Measurements from ENCODE around the gene PARVA.

The PARVA gene

DNA sequence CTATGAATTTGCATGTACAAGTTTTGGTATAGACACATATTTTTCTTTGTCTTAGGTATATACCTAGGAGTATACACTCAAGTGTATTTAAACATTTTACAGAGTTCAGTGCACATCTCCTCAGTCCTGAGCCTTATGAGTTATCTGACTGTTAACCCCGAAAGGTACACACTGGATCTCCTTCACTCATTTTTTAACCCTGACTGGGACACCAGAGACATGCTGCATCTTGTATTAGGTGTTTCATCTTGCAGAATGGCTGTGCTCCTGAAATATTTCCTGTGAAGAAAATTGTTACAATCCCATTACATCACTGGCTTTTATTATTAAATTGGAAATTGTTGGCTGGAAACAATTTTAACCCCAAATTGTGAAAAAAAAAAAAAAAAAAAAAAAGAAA, 15.3 kb downstream of the PARVA start:
- Histone ChIP-seq H3K9me3 (ENCODE audit: control insufficient read depth, insufficient read depth, low read depth, low read length) (peaks cover 19% of the 10 kb centered on the region), H3K27me3 (ENCODE audit: control insufficient read depth, insufficient read depth, low read length) (no peaks in the 10 kb centered on the region), H3K36me3 (ENCODE audit: control insufficient read depth, insufficient read depth, low read length) (no peaks in the 10 kb centered on the region), H3K27ac (ENCODE audit: low read depth, low read length) (no peak overlapping the region), H3K9ac (ENCODE audit: low read length) (no peak overlapping the region), H3K4me1 (ENCODE audit: control insufficient read depth, insufficient read depth, low read length) (peaks cover 5% of the 10 kb centered on the region; the same call in 1 of the 2 replicates), H3K4me3 (ENCODE audit: low read depth, low read length) (no peak overlapping the region)

DNA sequence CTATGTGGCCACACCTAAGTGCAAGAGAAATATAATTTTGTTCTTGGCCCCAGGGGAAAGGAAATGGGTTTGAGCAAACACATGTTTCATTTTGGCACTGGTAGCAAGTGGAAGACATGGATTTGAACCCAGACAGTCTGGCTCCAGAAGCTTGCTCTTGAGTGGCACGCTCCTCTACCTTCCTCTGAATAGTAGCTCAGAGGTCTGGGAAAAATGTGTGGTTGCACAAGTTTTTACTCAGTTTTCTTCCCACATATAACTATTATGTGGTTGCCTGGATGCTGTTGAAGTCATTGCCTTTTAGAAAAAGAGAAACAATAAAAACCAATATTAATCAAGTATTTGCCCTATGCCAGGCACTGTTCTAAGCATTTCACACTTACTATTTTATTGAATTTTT, 16.3 kb downstream of the PARVA start:
- Histone ChIP-seq H3K9me3 (ENCODE audit: control insufficient read depth, insufficient read depth, low read depth, low read length) (peaks cover 19% of the 10 kb centered on the region), H3K36me3 (ENCODE audit: control insufficient read depth, insufficient read depth, low read length) (no peaks in the 10 kb centered on the region), H3K4me3 (ENCODE audit: low read depth, low read length) (no peak overlapping the region), H3K4me1 (ENCODE audit: control insufficient read depth, insufficient read depth, low read length) (peaks cover 5% of the 10 kb centered on the region; the same call in 1 of the 2 replicates), H3K9ac (ENCODE audit: low read length) (no peak overlapping the region), H3K27me3 (ENCODE audit: control insufficient read depth, insufficient read depth, low read length) (no peaks in the 10 kb centered on the region), H3K27ac (ENCODE audit: low read depth, low read length) (no peak overlapping the region)

DNA sequence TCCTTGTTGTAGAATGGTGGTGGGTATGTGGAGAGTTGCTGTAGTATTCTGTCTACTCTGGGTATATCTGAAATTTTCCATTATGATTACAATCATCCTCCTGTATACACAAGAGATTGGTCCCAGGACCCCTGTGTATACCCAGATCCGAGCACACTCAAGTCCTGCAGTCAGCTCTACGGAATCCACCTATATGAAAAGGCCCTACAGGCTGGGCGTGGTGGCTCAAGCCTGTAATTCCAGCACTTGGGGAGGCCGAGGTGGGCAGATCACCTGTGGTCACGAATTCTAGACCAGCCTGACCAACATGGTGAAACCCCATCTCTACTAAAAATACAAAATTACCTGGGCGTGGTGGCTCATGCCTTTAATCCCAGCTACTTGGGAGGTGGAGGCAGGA, 17.2 kb downstream of the PARVA start:
- Histone ChIP-seq H3K9me3 (ENCODE audit: control insufficient read depth, insufficient read depth, low read depth, low read length) (peaks cover 19% of the 10 kb centered on the region), H3K36me3 (ENCODE audit: control insufficient read depth, insufficient read depth, low read length) (no peaks in the 10 kb centered on the region), H3K27ac (ENCODE audit: low read depth, low read length) (no peak overlapping the region), H3K4me1 (ENCODE audit: control insufficient read depth, insufficient read depth, low read length) (peaks cover 2% of the 10 kb centered on the region; the same call in 1 of the 2 replicates), H3K27me3 (ENCODE audit: control insufficient read depth, insufficient read depth, low read length) (no peaks in the 10 kb centered on the region), H3K4me3 (ENCODE audit: low read depth, low read length) (no peak overlapping the region), H3K9ac (ENCODE audit: low read length) (no peak overlapping the region)

DNA sequence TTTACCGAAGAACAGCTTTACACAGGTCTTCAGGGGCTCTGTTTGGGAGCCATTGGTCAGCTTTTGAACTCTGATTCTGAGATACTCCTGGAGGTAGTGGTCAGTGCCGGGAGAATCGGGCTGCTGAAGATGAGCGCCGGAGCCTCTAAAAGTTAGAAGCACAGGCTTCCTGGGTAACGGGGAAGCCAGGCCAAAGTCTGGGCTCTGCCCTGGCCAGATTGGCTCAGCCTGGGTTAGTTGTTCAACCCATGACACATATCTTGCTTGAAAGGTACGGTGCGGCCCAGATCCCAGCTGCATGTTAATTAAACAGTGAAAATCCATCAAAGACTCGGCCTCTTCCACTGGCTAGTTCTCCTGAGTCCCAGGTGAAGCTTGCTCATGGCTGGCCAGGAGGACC, 18.0 kb downstream of the PARVA start:
- H3K27ac ChIP-seq (ENCODE audit: low read depth, low read length) = no peak overlapping the region
- no peaks in the 10 kb centered on the region for H3K36me3 ChIP-seq (ENCODE audit: control insufficient read depth, insufficient read depth, low read length)
- no peak overlapping the region for H3K4me3 ChIP-seq (ENCODE audit: low read depth, low read length)
- H3K27me3 ChIP-seq (ENCODE audit: control insufficient read depth, insufficient read depth, low read length) = no peaks in the 10 kb centered on the region
- no peak overlapping the region for H3K9ac ChIP-seq (ENCODE audit: low read length)
- peaks cover 19% of the 10 kb centered on the region for H3K9me3 ChIP-seq (ENCODE audit: control insufficient read depth, insufficient read depth, low read depth, low read length)
- no peaks in the 10 kb centered on the region for H3K4me1 ChIP-seq (ENCODE audit: control insufficient read depth, insufficient read depth, low read length)

DNA sequence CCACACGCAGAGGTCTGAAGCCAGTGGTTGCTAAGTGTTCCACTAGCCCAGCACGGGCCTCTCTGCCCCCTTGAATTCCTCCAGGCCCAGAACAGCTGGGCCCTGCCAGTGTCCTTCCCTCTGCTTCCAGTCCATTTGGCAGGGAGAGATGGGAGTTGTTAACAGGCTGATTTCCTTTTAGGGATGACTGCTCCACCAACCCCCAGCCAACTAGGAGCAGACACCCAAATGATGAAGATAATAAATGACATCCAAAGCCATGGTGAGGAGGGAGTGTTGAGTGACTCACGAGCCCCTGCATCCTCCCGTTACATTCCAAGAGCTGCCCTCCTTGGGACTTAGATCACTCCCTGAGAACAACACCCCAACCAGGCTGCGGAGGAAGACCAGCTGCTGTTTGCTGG, 20.6 kb downstream of the PARVA start:
- Histone ChIP-seq H3K27me3 (ENCODE audit: control insufficient read depth, insufficient read depth, low read length) (no peaks in the 10 kb centered on the region), H3K9me3 (ENCODE audit: control insufficient read depth, insufficient read depth, low read depth, low read length) (peaks cover 18% of the 10 kb centered on the region), H3K4me1 (ENCODE audit: control insufficient read depth, insufficient read depth, low read length) (peaks cover 7% of the 10 kb centered on the region), H3K27ac (ENCODE audit: low read depth, low read length) (no peak overlapping the region), H3K4me3 (ENCODE audit: low read depth, low read length) (no peak overlapping the region), H3K9ac (ENCODE audit: low read length) (no peak overlapping the region), H3K36me3 (ENCODE audit: control insufficient read depth, insufficient read depth, low read length) (no peaks in the 10 kb centered on the region)

DNA sequence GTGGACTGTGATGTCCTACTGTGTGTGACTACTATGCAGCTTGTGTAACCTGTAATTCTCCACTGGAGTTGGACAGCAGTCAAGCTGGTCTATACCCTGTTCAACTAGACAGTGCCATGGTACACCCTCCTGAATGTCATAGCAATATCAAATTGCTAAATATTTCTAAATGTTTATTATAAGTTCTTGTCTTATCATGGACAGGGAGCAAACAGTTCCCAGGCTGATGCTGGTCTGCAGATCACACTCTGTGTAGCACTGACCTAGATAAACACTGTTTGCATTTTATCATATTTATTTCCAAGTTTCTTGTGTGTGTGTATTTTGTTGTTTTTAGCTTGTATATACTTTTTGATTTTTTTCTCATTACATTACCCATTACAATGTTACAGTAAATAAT, 22.0 kb downstream of the PARVA start:
- H3K27ac ChIP-seq (ENCODE audit: low read depth, low read length) = no peak overlapping the region
- H3K4me3 ChIP-seq (ENCODE audit: low read depth, low read length) = no peak overlapping the region
- H3K36me3 ChIP-seq (ENCODE audit: control insufficient read depth, insufficient read depth, low read length) = no peaks in the 10 kb centered on the region
- peaks cover 10% of the 10 kb centered on the region for H3K4me1 ChIP-seq (ENCODE audit: control insufficient read depth, insufficient read depth, low read length)
- H3K9ac ChIP-seq (ENCODE audit: low read length) = no peak overlapping the region
- H3K9me3 ChIP-seq (ENCODE audit: control insufficient read depth, insufficient read depth, low read depth, low read length) = peaks cover 11% of the 10 kb centered on the region
- no peaks in the 10 kb centered on the region for H3K27me3 ChIP-seq (ENCODE audit: control insufficient read depth, insufficient read depth, low read length)

DNA sequence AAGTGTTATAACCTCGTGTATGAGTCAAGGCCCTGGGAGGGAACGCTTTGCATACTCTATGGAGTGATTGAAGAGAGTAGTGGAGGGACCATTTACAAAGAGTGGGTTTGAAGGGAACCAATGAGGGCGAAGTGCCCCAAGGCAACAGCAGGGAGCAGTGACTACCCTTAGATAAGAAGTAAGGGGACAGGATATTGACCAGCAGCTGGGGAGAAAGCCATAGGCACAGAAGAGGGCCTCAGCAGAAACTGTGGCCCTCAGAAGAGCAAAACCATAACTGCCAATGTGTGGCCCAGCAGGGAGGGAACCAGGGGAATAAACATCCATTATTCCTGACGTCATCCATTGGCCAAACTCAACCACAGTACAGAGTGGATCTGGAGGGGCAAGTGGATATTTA, 24.7 kb downstream of the PARVA start:
- Histone ChIP-seq H3K9ac (ENCODE audit: low read length) (no peak overlapping the region), H3K4me3 (ENCODE audit: low read depth, low read length) (no peak overlapping the region), H3K9me3 (ENCODE audit: control insufficient read depth, insufficient read depth, low read depth, low read length) (0 out of 2 replicates have a peak, but pooled peaks cover 4% of the 10 kb centered on the region), H3K27ac (ENCODE audit: low read depth, low read length) (no peak overlapping the region), H3K4me1 (ENCODE audit: control insufficient read depth, insufficient read depth, low read length) (peaks cover 10% of the 10 kb centered on the region), H3K36me3 (ENCODE audit: control insufficient read depth, insufficient read depth, low read length) (no peaks in the 10 kb centered on the region), H3K27me3 (ENCODE audit: control insufficient read depth, insufficient read depth, low read length) (no peaks in the 10 kb centered on the region)

DNA sequence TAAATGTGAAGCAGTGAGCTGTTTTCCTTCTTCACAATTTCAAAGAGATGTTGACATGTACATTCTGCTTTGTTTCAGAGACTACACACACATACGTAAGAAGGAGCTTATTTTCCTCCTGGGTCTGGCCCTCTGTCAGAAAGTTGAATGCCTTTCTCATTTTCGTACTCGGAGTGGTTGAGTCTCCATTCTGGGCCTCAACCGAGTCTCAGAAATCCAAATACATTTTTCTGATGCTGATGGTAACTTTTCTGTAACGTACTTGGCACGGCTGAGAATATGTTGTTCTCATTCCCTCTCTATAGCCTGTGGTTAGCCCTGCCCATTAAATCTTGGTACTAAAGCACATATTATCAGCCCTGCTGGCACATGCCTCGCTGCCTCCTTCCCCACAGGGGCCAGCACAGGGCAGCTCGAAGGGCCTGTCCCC, 25.3 kb downstream of the PARVA start:
- 0 out of 2 replicates have a peak, but pooled peaks cover 4% of the 10 kb centered on the region for H3K9me3 ChIP-seq (ENCODE audit: control insufficient read depth, insufficient read depth, low read depth, low read length)
- H3K27ac ChIP-seq (ENCODE audit: low read depth, low read length) = no peak overlapping the region
- no peak overlapping the region for H3K9ac ChIP-seq (ENCODE audit: low read length)
- no peaks in the 10 kb centered on the region for H3K27me3 ChIP-seq (ENCODE audit: control insufficient read depth, insufficient read depth, low read length)
- no peak overlapping the region for H3K4me3 ChIP-seq (ENCODE audit: low read depth, low read length)
- no peaks in the 10 kb centered on the region for H3K36me3 ChIP-seq (ENCODE audit: control insufficient read depth, insufficient read depth, low read length)
- H3K4me1 ChIP-seq (ENCODE audit: control insufficient read depth, insufficient read depth, low read length) = peaks cover 10% of the 10 kb centered on the region

DNA sequence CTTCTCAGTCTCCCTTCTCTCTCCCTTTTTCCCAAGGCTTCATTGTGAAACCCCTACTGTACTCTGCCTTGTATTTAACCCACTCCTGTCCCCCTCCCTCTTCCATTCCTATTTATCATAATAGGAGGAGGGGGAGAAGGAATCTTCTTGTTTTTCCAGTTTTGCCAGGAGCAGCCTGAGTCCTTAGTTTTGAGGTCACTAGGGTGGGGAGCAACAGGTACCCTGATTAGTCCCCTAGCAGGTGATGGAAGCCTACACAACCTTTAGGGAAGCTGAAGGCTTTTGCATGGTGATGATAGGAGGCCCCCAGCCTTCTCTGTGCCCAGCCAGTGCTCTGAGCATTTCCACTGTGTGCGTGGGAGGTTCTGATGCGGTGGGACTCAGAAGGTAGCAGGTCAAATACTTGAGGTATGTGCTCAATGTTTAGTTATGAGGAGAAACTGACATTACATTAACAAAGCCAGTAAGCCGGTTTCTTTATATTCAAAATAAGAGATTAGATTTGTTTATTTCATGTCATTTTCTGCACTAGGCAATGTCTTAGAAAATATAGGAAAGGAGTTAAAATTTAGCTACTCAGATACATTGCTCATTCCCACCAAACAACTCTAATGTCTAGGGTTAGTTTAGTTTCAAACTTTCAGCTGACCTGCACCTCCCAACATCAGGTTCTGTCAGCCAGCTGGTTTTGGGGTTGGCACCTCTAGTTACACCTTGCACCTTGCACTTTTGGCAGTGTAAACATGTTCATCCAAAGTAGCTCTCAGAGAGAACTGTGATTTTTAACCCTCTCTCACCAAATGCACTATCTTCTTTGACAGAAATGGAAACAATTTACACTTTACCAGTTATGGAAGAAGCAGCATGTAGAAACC, 26.0 kb downstream of the PARVA start:
- H3K27ac ChIP-seq (ENCODE audit: low read depth, low read length) = no peak overlapping the region
- no peaks in the 10 kb centered on the region for H3K36me3 ChIP-seq (ENCODE audit: control insufficient read depth, insufficient read depth, low read length)
- no peak overlapping the region for H3K9ac ChIP-seq (ENCODE audit: low read length)
- H3K4me1 ChIP-seq (ENCODE audit: control insufficient read depth, insufficient read depth, low read length) = peaks cover 10% of the 10 kb centered on the region
- H3K4me3 ChIP-seq (ENCODE audit: low read depth, low read length) = no peak overlapping the region
- H3K9me3 ChIP-seq (ENCODE audit: control insufficient read depth, insufficient read depth, low read depth, low read length) = 0 out of 2 replicates have a peak, but pooled peaks cover 4% of the 10 kb centered on the region
- H3K27me3 ChIP-seq (ENCODE audit: control insufficient read depth, insufficient read depth, low read length) = no peaks in the 10 kb centered on the region

DNA sequence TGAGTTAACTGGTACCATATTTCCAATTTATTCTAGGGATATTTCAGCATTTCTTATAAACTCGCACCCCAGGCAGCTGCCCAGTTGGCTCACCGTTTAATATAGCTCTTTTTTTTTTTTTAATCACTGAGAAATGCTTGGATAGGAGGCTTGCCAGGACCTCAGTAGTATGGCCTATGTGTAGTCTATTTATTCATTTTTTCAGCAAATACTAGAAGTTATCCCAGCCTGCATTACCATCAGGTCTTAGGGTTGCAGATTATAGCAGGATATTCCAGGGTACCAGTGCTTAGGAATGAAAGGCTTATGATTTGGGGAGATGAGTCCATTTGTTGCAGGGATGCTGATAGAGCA, 26.6 kb downstream of the PARVA start:
- Histone ChIP-seq H3K4me3 (ENCODE audit: low read depth, low read length) (no peak overlapping the region), H3K9ac (ENCODE audit: low read length) (no peak overlapping the region), H3K9me3 (ENCODE audit: control insufficient read depth, insufficient read depth, low read depth, low read length) (0 out of 2 replicates have a peak, but pooled peaks cover 4% of the 10 kb centered on the region), H3K27me3 (ENCODE audit: control insufficient read depth, insufficient read depth, low read length) (no peaks in the 10 kb centered on the region), H3K27ac (ENCODE audit: low read depth, low read length) (no peak overlapping the region), H3K4me1 (ENCODE audit: control insufficient read depth, insufficient read depth, low read length) (peaks cover 10% of the 10 kb centered on the region), H3K36me3 (ENCODE audit: control insufficient read depth, insufficient read depth, low read length) (no peaks in the 10 kb centered on the region)

DNA sequence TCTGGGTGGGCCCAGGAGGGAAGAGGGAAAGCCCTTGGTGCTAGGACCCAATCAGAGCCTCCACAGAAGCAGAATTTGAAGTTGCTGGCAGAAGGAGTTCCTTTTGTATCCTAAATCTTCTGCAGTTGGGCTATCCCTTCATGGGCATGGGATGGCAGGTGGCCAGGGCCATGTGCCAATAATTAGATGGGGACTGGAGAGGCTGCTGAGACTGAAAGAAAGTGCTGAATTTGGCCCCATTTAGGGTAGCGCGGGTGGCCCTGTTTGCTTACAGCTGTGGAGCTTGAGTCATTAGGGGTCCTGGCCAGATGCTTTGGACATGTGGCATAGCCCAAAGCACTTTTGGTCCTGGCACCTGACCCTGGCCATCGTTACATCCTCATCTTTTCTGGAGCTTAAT, 27.1 kb downstream of the PARVA start:
- Histone ChIP-seq H3K4me3 (ENCODE audit: low read depth, low read length) (no peak overlapping the region), H3K9me3 (ENCODE audit: control insufficient read depth, insufficient read depth, low read depth, low read length) (0 out of 2 replicates have a peak, but pooled peaks cover 4% of the 10 kb centered on the region), H3K27me3 (ENCODE audit: control insufficient read depth, insufficient read depth, low read length) (no peaks in the 10 kb centered on the region), H3K27ac (ENCODE audit: low read depth, low read length) (no peak overlapping the region), H3K9ac (ENCODE audit: low read length) (no peak overlapping the region), H3K4me1 (ENCODE audit: control insufficient read depth, insufficient read depth, low read length) (peaks cover 11% of the 10 kb centered on the region), H3K36me3 (ENCODE audit: control insufficient read depth, insufficient read depth, low read length) (no peaks in the 10 kb centered on the region)

Measured in HUES6 (cell line).